Sigmoid colon (tissue), 3 donors: Measurements from ENCODE around the gene MAT2A.

ENCODE experiments used
- CTCF ChIP-seq, 4 experiments: fragments of 450-650 bp in 3 of 4; fragments of 200-600 bp in 1 of 4; IDR thresholded peaks; one replicate each; pipeline ENCODE4 v1.5.1; 2016 to 2019; ENCODE audit warnings: antibody characterized with exemption in 4 of 4, mild to moderate bottlenecking in 3 of 4, moderate library complexity in 2 of 4
- POLR2A ChIP-seq, 2 donors: fragments of 450-650 bp; IDR thresholded peaks; one replicate each; pipeline ENCODE4 v1.6.1; 2016; ENCODE audit warnings: antibody characterized with exemption in 2 of 2, mild to moderate bottlenecking in 2 of 2, moderate library complexity in 2 of 2

- no peak for TF ChIP-seq CTCF (IDR thresholded peaks at IDR 0.05)
- TF ChIP-seq POLR2A (IDR thresholded peaks at IDR 0.05): no peak
Measured at GRCh38 chr2:85534099-85534498, 4.9 kb upstream of the MAT2A start.
